H54 (cell line): ENCODE results near the gene GRIP1.

Experiments
- DNase-seq: peaks from one replicate; pipeline ENCODE4 v3.0.0; 2011; ENCODE audit warnings: low spot score, mixed read lengths; ENCODE audit not compliant: insufficient read length
- FAIRE-seq: peaks from 3 replicates; lab custom pipeline; 2011; peaks lifted over from hg19 to GRCh38; lab: Jason Lieb, UNC
- POLR2A ChIP-seq: IDR thresholded peaks from 2 replicates; pipeline ENCODE4 v1.6.1; 2011; ENCODE audit warnings: low read depth, mild to moderate bottlenecking, low read length

GRIP1 gene

DNA sequence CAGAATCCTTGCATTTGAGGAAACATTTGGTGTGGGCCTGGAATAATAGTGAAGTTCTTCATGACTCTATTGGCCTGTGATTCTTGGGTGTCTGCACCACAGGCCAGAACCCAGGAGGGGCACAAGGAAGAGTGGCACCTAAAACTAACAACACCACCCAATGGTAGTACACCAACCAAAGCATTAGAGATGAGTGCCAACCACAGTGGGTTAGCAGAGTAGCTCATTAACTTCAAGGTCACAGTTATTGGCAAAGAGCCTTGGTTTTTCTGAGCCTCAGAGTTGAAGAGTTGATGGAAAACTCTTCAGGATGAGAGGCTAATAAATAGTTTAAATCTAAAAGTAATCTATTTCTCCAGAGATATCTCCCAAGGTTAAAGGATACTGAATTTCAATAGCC is 319.6 kb downstream of the GRIP1 start:
- no peak for TF ChIP-seq POLR2A
- DNase-seq (no peak), FAIRE-seq (no peak)

DNA sequence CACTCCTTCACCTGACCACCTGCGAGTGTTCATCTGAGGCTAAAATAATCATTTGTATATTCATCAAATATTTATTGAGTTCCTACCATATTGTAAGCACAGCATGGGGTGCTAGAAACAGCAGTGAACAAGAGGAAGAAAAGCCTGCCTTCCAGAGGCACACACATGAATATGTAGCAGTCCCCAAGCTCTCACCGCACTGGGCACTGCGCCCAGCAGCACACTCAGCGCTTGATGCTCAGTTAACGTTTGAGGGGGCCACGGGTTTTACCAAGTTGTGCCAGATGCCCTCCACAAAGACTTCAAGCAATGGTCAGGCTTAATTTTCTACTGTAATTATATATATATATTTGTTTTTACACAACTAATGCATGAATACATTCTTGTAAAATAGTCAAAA is 324.6 kb downstream of the GRIP1 start:
- no peak for FAIRE-seq

DNA sequence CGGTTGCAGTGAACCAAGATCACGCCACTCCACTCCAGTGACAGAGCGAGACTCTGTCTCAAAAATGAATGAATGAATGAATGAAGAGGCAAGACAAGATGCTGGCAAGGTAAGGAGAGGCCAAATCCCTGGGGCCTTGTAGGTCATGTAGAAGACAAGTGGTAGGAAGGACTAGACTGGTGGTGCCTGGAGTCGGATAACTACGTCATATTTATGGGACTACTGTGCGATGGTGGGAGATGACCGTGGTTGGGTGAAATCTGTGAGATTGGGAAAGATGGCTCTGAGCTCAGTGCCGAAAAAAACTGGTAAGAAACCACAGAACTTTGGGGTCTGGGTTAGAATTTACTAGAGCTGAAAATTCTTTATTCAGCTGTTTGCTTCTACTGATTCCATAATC is 326.0 kb downstream of the GRIP1 start:
- no peak for DNase-seq
- TF ChIP-seq POLR2A, result no peak
- FAIRE-seq, result no peak

More for the DNA sequence above, 324.6 kb downstream of the GRIP1 start:
- TF ChIP-seq POLR2A, result no peak
- DNase-seq, result no peak

DNA sequence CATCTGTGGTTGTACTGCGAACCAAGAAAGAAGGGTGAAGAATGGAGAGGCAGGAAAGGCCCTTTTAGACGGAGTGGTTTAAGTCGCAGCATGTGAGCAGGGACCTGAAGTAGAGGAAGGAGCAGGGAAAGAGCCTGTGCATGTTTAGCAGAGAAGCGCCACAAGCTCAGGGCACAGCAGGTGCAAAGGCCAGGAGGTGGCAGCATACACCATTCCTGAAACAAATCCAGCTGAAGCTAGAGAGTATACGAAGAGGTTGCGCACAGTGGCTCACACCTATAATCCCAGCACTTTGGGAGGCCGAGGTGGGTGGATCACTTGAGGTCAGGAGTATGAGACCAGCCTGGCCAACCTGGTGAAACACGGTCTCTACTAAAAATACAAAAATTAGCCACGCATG is 326.7 kb downstream of the GRIP1 start:
- TF ChIP-seq POLR2A, result no peak
- FAIRE-seq (no peak), DNase-seq (peak; percentile 12)

DNA sequence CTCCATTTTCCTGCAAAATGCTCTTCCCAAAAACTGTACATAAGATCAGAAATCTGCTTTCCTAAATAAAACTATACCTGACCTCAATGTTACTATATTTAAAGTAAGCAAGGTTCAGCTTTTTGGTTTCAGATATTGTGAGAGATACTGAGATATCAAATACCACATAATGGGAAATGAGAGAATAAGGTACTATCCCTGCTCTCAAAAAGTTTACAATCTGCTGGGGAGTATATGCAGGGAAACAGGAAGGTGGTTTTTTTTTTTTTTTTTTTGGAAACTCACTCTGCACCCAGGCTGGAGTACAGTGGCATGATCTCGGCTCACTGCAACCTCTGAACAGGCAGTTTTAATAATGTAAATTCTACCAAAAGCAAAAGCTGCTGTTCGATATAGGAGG is 327.6 kb downstream of the GRIP1 start:
- FAIRE-seq (no peak), DNase-seq (no peak)
- no peak for TF ChIP-seq POLR2A

DNA sequence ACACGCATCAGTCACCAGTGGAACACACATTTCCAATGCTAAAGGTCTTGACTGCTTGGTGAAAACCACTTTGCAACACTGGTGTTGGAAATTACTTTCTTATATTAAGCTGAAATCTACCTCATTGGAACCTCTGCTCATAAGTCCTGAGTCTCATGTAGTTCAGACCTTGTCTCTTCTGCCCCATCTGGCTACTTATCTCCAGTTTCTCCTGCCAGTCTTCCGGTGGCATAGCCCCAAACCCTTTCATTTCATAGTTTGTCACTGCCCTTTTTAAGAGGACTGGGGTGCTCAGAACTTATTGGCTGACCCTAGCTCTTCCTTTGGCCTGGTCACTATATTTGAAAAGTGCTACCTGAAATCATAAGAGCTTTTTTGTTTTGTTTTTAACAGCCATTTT is 332.9 kb downstream of the GRIP1 start:
- FAIRE-seq (no peak), DNase-seq (no peak)
- TF ChIP-seq POLR2A, result no peak

DNA sequence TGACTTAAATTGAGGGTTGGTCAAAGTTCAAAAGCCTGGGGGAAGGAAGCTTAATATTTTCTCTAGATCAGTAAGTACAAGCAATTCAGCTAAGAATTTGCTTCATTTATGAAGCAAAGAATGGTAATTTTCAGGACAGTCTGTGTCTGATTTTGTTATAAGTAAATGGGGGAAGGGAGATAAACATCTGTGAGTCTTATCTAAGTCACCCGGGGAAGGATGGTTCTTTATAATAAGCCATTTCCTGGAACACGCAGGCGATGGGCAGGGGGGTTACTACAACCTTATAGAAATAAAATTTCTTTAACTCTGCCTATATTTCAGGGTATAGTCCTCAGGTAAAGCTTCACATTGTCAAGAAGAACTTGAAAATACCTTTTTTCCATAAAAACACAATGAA is 333.7 kb downstream of the GRIP1 start:
- no peak for TF ChIP-seq POLR2A
- DNase-seq (no peak), FAIRE-seq (no peak)

DNA sequence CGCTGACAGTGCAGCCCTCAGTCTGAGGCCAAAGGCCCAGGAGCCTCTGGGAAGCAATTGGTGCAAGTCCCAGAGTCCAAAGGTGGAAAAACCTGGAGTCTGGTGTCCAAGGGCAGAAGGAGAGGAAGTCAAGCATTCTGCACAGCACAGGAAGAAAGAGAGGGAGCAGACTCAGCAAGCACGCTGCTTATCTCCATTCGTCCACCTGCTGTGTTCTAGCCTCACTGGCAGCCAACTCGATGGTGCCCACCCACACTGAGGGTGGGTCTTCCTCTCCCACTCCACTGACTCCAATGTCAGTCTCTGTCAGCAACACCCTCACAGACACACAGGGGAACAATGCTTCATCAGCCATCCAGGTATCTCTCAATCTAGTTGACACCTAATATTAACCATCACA is 337.8 kb downstream of the GRIP1 start:
- no peak for TF ChIP-seq POLR2A
- FAIRE-seq (no peak), DNase-seq (no peak)

DNA sequence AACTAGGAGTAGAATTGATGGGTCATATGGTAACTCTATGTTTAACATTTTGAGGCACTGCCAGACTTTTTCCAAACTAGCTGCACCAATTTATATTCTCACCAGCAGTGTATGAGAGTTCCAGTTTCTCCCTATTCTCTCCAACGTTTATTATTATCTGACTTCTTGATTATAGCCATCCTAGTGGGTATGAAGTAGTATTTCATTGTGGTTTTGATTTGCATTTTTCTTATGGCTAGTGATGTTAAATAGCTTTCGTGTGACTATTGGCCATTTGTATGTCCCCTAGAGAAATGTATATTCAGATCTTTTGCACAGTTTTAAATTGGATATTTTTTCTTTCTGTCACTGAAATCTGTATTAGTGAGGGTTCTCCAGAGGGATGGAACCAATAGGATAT is 338.7 kb downstream of the GRIP1 start:
- no peak for TF ChIP-seq POLR2A
- no peak for DNase-seq

DNA sequence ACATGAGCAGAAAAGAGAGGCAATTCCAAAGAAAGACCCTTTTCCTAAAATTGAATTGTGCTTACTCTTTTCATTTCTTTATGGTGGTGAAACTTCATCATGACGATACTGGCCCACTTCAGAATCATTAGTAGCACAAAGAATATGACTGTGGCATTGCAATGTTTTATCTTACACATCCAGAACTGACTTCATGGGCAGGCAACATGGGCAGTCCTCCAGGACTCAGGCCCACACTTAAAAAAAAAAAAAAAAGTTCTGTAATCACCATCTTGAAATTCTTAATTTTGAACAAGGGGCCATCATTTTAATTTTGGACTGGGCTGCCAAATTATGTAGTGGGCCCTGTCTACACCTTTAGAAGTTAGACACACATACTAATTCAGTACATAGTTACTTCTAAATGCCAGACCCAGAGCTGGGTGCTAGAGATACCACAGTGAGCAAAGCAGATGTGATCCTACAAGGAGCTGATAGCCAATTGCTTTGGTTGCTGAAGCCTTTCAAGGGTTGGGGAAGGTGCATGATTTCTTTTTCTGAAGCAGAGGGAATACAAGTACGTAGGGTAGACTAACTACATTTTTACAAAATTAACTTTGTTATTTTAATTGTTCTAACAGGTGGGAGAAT is 341.4 kb downstream of the GRIP1 start:
- FAIRE-seq, result no peak
- no peak for DNase-seq
- TF ChIP-seq POLR2A, result no peak

More for the DNA sequence above, 338.7 kb downstream of the GRIP1 start:
- no peak for FAIRE-seq

DNA sequence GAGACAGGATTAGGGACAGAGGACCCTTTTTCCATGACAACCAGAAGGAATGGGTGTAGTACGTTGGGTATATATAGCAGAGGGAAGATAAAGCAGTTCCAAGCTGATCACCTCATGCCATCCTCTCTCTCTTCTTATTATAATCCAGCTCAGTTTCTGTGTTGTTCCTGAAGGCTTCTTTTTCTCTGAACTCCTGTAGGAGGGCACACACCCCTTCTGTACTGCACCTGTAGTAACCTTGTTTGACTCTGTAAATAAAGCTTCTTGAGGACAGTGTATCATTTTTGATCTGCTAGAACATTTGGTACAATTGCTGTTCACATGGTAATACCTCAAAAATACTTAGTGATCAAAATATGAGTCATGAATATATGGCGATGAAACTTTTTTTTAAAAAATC is 343.1 kb downstream of the GRIP1 start:
- no peak for FAIRE-seq
- DNase-seq, result no peak
- TF ChIP-seq POLR2A, result no peak

DNA sequence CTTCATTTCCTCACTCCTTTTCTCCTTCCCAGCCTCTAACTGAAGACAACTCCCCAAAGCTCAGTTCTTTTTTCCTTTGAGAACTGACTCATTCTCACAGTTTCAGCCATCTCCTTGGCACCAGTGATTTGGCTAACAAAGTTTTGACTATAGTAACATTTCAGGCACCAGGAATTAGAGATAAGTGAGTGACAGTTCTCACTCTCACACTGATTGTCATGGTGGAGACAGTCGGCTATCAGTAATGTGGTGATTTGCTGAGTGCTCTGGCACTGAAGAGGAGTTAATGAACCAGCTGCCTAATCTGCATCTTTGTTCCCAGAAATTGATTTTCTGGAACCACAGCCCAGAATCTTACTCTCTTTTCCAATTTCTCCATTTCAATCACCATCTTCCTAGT is 347.1 kb downstream of the GRIP1 start:
- DNase-seq (no peak), FAIRE-seq (no peak)
- no peak for TF ChIP-seq POLR2A

DNA sequence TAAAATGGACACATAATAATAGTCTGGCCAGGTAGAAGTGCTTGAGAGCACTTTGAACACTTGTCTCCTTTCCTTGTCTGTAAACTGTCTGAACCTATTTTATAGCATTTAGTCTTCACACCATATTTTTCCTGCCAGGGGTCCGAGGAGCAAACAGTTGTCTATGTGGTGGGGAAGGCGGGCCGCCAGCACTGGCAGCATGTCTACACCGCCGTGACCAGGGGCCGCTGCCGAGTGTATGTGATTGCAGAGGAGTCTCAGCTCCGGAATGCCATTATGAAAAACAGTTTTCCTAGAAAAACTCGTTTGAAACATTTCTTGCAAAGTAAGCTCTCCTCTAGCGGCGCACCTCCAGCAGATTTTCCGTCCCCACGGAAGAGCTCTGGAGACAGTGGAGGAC is 347.9 kb downstream of the GRIP1 start:
- FAIRE-seq (no peak), DNase-seq (no peak)
- no peak for TF ChIP-seq POLR2A

DNA sequence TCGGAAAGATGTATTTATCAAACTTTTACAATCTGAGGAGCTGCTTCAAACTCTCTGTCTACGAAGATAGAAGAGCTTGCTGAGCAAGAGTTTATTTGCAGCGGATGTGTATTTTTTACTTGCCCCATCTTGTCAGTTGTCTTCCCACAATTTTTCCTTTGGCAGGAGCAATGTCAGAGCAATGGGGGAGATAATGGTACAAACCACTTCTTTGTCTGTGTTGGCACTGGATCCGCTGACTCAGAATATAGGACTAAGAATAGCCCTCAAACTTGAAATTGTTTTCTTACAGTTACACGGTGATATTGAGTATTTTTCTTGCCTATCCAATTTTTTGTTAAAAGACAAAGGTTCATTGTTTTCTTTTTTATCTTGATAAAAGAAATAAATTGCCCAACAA is 348.9 kb downstream of the GRIP1 start:
- FAIRE-seq, result peak; percentile 38
- DNase-seq, result no peak
- TF ChIP-seq POLR2A, result no peak

DNA sequence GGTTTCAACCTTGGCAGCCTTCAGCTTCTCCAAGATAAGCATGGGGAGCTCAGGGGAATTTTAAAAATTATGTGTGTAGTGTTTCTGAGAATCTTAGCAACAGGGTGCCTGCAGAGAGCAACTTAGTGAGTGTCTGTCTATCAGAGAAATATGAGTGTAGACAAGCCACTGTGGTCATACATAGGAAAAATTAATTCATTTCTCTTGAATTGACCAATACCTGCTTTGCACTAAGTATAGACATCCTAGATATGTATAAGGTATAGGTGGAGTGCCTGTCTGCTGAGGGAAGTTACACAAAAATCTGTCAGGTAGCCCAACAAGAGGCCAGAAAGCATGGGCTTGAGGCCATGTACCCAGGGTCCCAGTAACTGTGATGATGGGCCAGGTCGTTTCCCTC is 355.9 kb downstream of the GRIP1 start:
- FAIRE-seq (no peak), DNase-seq (no peak)
- TF ChIP-seq POLR2A, result no peak
